ENCODE data around the gene PDGFC. TPM values are rescaled to one million over a fixed set of nuclear protein-coding genes. Genes with fewer than 3 reads are reported as not detected.

PDGFC gene
- total RNA-seq, 1 experiment from 2014 or later: 4.5 TPM

GRCh38 chr4:156913234-156913633 lies 58.4 kb downstream of the PDGFC start:
- DNase-seq: no peak
- Mint-ChIP-seq H3K27ac (no peak overlapping the region), H3K36me3 (ENCODE audit: insufficient read depth in 1 of 3, low read depth in 3 of 3) (no peaks in the 10 kb centered on the region), H3K4me1 (no peaks in the 10 kb centered on the region; a peak in 1 of 4 replicates), H3K4me3 (no peak overlapping the region), H3K9me3 (peaks cover 0 to 4% of the 10 kb centered on the region in 2 experiments; a peak in 1 of 5 replicates), H3K27me3 (ENCODE audit: low read depth) (no peaks in the 10 kb centered on the region)
- H3K27me3 ChIP-seq (ENCODE audit: insufficient read depth, low read length): no peaks in the 10 kb centered on the region
- no peaks in the 10 kb centered on the region for H3K23me2 ChIP-seq (ENCODE audit: insufficient read length, low read depth, low read length, poor library complexity, severe bottlenecking)
- no peak overlapping the region for H3K56ac ChIP-seq (ENCODE audit: insufficient read length, low read depth, low read length)
- no peak overlapping the region for H2BK20ac ChIP-seq (ENCODE audit: low read depth, low read length, poor library complexity, severe bottlenecking)
- H3K27ac ChIP-seq (ENCODE audit: insufficient read length, low read depth, low read length): no peak overlapping the region
- no peaks in the 10 kb centered on the region for H3K79me2 ChIP-seq (ENCODE audit: insufficient read depth, low read length)
- no peaks in the 10 kb centered on the region for H3K79me1 ChIP-seq (ENCODE audit: insufficient read depth, low read depth, low read length, poor library complexity, severe bottlenecking)
- H3K18ac ChIP-seq (ENCODE audit: insufficient read length, low read depth, low read length): no peak overlapping the region
- no peak overlapping the region for H3K4ac ChIP-seq (ENCODE audit: low read depth, low read length)
- no peak overlapping the region for H2AK5ac ChIP-seq (ENCODE audit: insufficient read length, low read length)
- H3T11ph ChIP-seq (ENCODE audit: low read length): no peak overlapping the region
- no peak overlapping the region for H2BK5ac ChIP-seq (ENCODE audit: insufficient read length, low read length)
- no peak overlapping the region for H4K8ac ChIP-seq (replicated peaks; ENCODE audit: insufficient read length, low read depth, low read length)
- no peak overlapping the region for H3K14ac ChIP-seq (ENCODE audit: insufficient read depth, low read length)
- H3K4me2 ChIP-seq (ENCODE audit: insufficient read depth, insufficient read length, low read length): no peak overlapping the region
- no peak overlapping the region for H4K91ac ChIP-seq (ENCODE audit: insufficient read length, low read depth, low read length)
- TF ChIP-seq CTCF (conservative IDR thresholded peaks at IDR 0.05): no peak
- no peak overlapping the region for H3K9ac ChIP-seq (ENCODE audit: extremely low read depth, insufficient read length, low read length)
- H2AFZ ChIP-seq (ENCODE audit: low read length): no peak overlapping the region
- H3K23ac ChIP-seq (ENCODE audit: insufficient read length, low read depth, low read length): no peak overlapping the region
- no CpG with 5 or more reads among the region's 4 CpGs for WGBS (ENCODE audit: extremely low coverage, insufficient read length, low lambda C conversion rate)
- H3K4me1 ChIP-seq (ENCODE audit: insufficient read depth, low read length): no peaks in the 10 kb centered on the region
- no peak overlapping the region for H2BK15ac ChIP-seq (ENCODE audit: low read depth, low read length)
- H2BK120ac ChIP-seq (ENCODE audit: low read depth, low read length, poor library complexity, severe bottlenecking): no peak overlapping the region
- H4K5ac ChIP-seq (ENCODE audit: insufficient read length, low read depth, low read length): no peak overlapping the region
- H3K9me3 ChIP-seq (ENCODE audit: control insufficient read depth, low read depth, low read length): no peaks in the 10 kb centered on the region
- no peaks in the 10 kb centered on the region for H4K20me1 ChIP-seq (ENCODE audit: control insufficient read depth, insufficient read depth, insufficient read length)
- H2BK12ac ChIP-seq (ENCODE audit: insufficient read length, low read depth, low read length): no peak overlapping the region
